ENCODE data around the gene CCNG1. TPM values are rescaled to one million over a fixed set of nuclear protein-coding genes. Genes with fewer than 3 reads are reported as not detected.
"Not testable (repeated sequence)": the region's sequence is repeated elsewhere in the genome, so short reads cannot be mapped to it uniquely, and the experiment has no call there.

CCNG1 gene, protein sequence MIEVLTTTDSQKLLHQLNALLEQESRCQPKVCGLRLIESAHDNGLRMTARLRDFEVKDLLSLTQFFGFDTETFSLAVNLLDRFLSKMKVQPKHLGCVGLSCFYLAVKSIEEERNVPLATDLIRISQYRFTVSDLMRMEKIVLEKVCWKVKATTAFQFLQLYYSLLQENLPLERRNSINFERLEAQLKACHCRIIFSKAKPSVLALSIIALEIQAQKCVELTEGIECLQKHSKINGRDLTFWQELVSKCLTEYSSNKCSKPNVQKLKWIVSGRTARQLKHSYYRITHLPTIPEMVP
- total RNA-seq, result 70.5 to 90.6 TPM (median 80.0 TPM) in 3 replicates
- long read RNA-seq, transcript CCNG1-201 (7 exons, 2,458 nt), result major isoform, 101 of 161 reads
- long read RNA-seq, transcript CCNG1-202 (8 exons, 2,366 nt), result minor isoform, 42 of 161 reads
- long read RNA-seq, partial matches to known transcripts, result 7 of 161 reads
- long read RNA-seq, other reads (novel, unspliced or antisense), result 11 of 161 reads

DNA sequence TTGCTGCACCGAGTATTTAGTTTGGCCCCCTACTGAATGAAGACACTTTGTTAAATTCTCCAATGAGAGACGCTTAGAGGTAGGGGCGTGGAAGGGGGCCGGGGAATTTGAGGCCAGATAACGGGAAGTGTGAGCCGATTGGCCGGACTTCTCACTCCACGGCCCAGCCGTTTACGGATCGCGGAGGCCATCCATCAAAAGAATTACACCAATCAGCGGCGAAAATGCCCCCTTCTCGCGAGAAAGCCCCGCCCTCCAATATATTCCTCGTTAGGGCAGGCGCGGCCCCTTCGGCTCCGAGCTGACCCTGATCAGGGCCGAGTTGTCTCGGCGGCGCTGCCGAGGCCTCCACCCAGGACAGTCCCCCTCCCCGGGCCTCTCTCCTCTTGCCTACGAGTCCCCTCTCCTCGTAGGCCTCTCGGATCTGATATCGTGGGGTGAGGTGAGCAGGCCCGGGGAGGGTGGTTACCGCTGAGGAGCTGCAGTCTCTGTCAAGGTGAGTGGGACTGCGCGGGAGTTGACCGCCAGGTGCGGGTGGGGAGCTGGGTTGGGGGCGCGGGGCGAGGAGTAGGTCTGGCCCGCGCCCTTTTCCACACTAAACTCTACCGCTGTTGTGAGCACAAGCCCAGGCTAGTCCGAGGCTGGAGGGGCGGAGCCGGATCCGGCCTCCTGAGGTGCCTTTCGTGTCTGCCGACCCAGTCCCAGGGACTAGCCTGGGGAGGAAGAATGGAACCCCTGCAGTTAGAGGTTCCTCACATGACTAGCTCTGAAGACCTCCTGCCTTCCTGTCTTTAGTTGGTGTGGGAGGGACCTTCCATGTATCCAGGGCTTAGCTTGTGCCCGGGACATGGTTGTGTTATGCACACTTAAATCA lies at the start of gene CCNG1:
CCNG1 (plus strand) TSS at position 287 of the 874 bp plus-strand sequence. CDS start 1,662 bp downstream, outside the sequence.
- H3K27ac Mint-ChIP-seq (ENCODE audit: unreplicated experiment), result peak within 1 kb of the TSS; percentile 94

DNA sequence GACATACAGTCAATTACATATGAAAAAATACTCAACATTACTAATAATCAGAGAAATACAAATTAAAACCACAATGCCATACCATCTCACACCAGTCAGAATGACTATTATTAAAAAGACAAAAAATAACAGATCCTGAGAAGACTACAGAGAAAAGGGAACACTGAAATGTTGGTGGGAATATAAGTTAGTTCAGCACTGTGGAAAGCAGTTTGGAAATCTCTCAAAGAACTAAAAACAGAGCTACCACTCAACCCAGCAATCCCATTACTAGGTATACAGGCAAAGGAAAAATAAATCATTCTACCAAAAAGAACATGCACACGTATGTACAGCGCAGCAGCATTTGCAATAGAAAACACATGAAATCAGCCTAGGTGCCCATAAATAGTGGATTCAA lies 41.6 kb upstream of the CCNG1 start:
- Mint-ChIP-seq H3K36me3 (ENCODE audit: low read depth) (no peaks in the 10 kb centered on the region), H3K9me3 (ENCODE audit: low read depth) (peaks cover 10% of the 10 kb centered on the region), H3K4me1 (ENCODE audit: low read depth) (no peaks in the 10 kb centered on the region), H3K4me3 (ENCODE audit: unreplicated experiment) (no peak overlapping the region), H3K27me3 (ENCODE audit: low read depth) (peaks cover 29% of the 10 kb centered on the region), H3K27ac (ENCODE audit: unreplicated experiment) (no peak overlapping the region)
- TF ChIP-seq, protein P1, sequence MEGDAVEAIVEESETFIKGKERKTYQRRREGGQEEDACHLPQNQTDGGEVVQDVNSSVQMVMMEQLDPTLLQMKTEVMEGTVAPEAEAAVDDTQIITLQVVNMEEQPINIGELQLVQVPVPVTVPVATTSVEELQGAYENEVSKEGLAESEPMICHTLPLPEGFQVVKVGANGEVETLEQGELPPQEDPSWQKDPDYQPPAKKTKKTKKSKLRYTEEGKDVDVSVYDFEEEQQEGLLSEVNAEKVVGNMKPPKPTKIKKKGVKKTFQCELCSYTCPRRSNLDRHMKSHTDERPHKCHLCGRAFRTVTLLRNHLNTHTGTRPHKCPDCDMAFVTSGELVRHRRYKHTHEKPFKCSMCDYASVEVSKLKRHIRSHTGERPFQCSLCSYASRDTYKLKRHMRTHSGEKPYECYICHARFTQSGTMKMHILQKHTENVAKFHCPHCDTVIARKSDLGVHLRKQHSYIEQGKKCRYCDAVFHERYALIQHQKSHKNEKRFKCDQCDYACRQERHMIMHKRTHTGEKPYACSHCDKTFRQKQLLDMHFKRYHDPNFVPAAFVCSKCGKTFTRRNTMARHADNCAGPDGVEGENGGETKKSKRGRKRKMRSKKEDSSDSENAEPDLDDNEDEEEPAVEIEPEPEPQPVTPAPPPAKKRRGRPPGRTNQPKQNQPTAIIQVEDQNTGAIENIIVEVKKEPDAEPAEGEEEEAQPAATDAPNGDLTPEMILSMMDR (IDR thresholded peaks at IDR 0.05), result no peak
- DNase-seq (ENCODE audit: low spot score), result no peak

More for the DNA sequence above, at the start of gene CCNG1:
- no peaks in the 10 kb centered on the region for H3K9me3 Mint-ChIP-seq (ENCODE audit: low read depth)
- H3K36me3 Mint-ChIP-seq (ENCODE audit: low read depth), result peaks cover 11% of the 10 kb centered on the region
- H3K4me1 Mint-ChIP-seq (ENCODE audit: low read depth), result peaks cover 43% of the 10 kb centered on the region
- TF ChIP-seq, protein P1 (IDR thresholded peaks at IDR 0.05), result no peak
- H3K27me3 Mint-ChIP-seq (ENCODE audit: low read depth), result peaks cover 4% of the 10 kb centered on the region
- H3K4me3 Mint-ChIP-seq (ENCODE audit: unreplicated experiment), result peak within 1 kb of the TSS; percentile 89
- peak; percentile 95 for DNase-seq (ENCODE audit: low spot score)

DNA sequence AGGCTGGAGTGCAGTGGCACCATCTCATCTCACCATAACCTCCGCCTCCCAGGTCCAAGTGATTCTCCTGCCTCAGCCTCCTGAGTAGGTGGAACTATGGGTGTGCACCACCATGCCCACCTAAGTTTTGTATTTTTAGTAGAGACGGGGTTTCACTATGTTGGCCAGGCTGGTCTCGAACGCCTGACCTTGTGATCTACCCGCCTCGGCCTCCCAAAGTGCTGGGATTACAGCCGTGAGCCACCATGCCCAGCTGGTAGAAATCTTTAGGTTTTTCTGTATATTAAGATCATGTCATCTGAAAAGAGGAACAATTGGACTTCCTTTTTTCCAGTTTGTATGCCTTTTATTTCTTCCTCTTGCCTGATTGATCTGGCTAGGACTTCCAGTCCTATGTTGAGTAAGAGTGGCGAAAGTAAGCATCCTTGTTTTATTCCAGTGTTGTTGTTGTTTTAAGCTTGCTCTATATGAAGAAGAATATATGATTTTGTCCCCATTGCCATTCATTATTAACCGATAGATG lies 40.5 kb upstream of the CCNG1 start:
- not testable (repeated sequence) for H3K9me3 Mint-ChIP-seq (ENCODE audit: low read depth); H3K4me3 Mint-ChIP-seq (ENCODE audit: unreplicated experiment); DNase-seq (ENCODE audit: low spot score); H3K36me3 Mint-ChIP-seq (ENCODE audit: low read depth); H3K27ac Mint-ChIP-seq (ENCODE audit: unreplicated experiment); H3K4me1 Mint-ChIP-seq (ENCODE audit: low read depth)
- H3K27me3 Mint-ChIP-seq (ENCODE audit: low read depth), result peaks cover 34% of the 10 kb centered on the region

DNA sequence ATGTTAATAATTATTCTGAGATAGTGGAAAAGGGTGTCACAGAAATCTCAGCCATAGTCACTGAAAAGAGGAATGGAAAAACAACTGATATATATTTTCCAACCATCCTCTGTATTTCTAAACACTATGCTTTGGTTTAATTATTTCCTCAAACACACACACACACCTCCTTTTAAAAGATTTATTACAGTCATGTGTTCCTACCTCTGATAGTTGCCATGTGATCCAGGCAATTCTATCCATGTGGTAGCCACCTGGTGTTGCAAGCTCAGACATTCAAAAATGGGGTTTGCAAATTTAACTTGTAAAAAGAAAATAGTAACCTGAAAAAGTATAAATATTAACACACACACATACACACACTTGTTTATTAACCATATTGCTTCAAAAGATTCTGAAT lies 40.0 kb upstream of the CCNG1 start:
- DNase-seq (ENCODE audit: low spot score), result no peak
- Mint-ChIP-seq H3K4me1 (ENCODE audit: low read depth) (no peaks in the 10 kb centered on the region), H3K36me3 (ENCODE audit: low read depth) (no peaks in the 10 kb centered on the region), H3K27ac (ENCODE audit: unreplicated experiment) (no peak overlapping the region), H3K4me3 (ENCODE audit: unreplicated experiment) (no peak overlapping the region), H3K9me3 (ENCODE audit: low read depth) (peaks cover 10% of the 10 kb centered on the region), H3K27me3 (ENCODE audit: low read depth) (peaks cover 38% of the 10 kb centered on the region)
- TF ChIP-seq, protein P1 (IDR thresholded peaks at IDR 0.05), result no peak

DNA sequence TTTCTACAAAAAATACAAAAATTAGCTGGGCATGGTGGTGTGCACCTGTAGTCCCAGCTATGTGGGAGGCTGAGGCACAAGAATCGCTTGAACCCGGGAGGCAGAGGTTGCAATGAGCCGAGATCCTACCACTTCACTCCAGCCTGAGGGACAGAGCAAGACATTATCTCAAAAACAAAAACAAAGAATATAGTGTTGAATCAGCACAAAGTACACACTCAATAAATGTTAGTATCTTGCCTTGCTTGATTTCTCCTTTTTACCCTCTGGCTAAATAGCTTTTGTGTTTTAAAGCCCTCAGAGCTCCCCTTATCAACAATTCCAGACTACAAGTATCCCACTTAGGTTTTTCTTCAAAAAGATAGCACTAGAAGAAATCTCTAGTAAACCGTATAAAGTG lies 37.5 kb upstream of the CCNG1 start:
- no peak overlapping the region for H3K4me3 Mint-ChIP-seq (ENCODE audit: unreplicated experiment)
- no peaks in the 10 kb centered on the region for H3K36me3 Mint-ChIP-seq (ENCODE audit: low read depth)
- no peaks in the 10 kb centered on the region for H3K4me1 Mint-ChIP-seq (ENCODE audit: low read depth)
- DNase-seq (ENCODE audit: low spot score), result no peak
- no peak overlapping the region for H3K27ac Mint-ChIP-seq (ENCODE audit: unreplicated experiment)
- H3K9me3 Mint-ChIP-seq (ENCODE audit: low read depth), result no peaks in the 10 kb centered on the region
- TF ChIP-seq, protein P1 (IDR thresholded peaks at IDR 0.05), result no peak
- H3K27me3 Mint-ChIP-seq (ENCODE audit: low read depth), result peaks cover 48% of the 10 kb centered on the region
